IPS-NIHi7 (cell line): ENCODE measurements around the gene N4BP2L2.
A peak's percentile ranks its signal among the peaks of the same experiment; 100 is the strongest.
"Not testable (repeated sequence)": the region's sequence is repeated elsewhere in the genome, so short reads cannot be mapped to it uniquely, and the experiment has no call there.

Experiments
- DNase-seq: peaks from one replicate; pipeline ENCODE4 v3.0.0; 2012; ENCODE audit warnings: mixed read lengths; ENCODE audit errors: extremely low spot score

The N4BP2L2 gene

DNA sequence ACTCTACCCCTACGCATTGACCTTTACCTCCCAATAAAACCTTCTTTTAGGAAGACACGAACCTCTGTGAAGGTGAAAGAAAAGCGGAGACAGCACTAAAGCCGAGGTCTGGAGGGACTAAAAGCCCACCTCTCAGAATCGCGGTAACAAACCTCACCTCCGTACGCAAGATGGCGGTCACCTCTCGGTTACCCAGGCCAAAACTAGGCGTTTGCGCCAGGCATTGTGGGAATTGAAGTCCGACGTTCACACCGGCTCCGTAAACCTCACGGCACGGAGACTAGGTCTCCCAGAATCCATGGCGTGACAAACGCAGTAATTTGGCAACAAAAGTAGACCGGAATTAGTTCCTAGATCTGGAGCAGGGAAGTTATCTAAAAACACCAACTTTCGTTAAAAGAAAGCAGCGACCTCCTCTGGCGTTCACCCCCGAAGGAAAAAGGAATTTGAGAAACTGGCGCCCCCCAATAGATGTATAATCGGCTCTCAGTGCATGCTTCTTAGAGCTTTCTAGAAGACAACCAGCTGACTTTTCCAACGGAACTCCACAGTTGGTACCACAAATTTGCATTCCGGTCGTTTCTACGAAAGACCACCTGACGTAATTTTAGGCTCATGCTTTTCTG, at the start of gene N4BP2L2:
Gene N4BP2L2, minus strand, starts transcription at position 175 of the 626 bp plus-strand sequence. CDS start 1,768 bp downstream, outside the sequence.
- peak; percentile 93 for DNase-seq

DNA sequence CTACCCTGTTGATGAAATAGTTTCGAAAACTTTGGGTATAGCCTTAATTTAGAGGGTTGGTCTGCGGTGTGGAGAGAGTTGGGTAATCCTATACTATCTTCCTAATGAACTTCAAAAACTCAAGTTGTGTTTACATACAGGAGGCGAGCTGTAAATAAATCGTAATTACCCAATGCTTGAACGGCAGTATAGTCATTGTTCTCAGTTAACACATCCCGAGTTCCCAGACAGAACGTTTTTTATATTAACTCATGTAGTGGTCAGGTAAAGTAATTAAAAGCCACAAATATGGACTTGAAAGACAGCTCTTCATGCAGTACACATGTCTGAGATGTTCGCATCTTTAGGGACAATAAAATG, 49.2 kb upstream of the N4BP2L2 start:
- no peak for DNase-seq

DNA sequence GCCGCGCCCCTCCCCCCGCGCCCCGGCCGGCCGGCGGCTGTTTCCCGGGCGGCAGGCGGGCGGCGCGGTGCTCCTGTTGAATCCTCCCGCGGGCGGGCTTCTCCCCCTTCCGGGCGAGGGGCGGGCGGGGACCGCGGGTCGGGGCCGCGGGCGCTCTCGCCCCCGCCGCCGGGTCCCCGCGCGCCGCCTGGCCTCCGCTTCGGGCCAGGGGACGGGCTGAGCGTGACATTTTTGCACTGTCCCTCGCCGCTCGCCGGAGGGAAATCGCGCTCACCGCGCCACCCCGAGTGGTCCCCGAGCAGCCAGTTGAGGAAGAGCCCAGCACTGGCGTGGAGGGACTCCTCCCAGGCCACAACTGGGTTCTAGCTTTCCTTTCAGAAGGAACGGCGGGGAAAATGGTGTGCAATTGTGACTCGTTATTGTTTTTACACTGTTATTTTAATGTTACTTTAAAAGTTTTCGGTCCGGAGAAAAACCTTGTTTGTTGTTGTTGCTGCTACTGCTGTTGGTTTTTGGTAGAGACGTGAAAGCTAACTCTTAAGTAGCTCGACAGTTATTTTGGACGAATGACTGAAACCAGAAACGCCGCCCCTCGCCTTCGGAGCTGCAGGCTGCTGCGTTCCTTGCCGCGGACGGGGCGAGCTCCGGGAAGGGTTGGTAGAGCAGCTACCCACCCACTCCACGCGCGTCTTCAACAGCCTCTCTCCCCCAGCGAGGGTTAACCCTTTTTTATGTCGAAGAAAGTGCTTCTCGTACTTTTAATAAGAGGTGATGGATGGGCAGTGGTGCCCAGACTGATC, 48.6 kb upstream of the N4BP2L2 start:
- peak; percentile 71 for DNase-seq

DNA sequence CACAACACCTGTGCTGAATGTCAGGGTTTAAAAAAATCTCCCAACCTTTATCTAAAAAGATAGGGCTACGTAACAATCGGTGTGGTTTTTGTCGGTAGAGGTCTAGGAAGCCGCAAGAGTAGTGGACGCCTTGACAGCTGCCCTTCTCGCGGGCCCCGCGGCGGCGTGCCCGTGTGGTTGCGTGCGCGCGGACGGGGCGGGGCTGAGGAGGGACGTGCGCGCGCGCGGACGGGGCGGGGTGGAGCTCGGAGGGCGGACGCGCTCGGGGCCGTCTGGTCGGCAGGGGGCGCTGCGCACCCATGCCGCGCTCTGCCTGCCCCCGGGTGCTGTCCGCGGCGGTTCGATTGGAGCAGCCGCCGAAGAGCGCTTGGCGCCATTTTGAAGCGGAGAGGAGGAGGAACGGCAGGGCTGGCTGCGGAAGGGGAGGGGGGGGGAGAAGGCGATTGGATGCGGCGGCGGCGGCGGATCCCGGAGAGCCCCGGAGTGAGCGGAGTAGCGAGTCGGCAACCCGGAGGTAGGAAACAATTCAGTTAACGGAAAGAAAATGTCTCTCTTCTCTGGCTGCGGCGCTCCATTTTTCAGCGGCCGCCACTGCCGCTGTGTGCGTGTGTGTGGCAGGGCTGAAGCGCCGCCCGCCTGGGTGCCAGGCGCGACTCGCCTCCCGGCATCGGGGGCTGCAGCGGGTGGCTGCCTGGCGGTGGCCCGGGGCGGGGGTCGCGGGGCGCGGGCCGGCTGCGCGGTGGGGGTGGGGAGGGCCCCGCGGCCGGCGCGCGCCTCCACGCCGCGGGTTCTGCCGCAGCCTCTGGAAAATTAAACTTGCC, 47.7 kb upstream of the N4BP2L2 start, which contains the start of gene PDS5B:
Gene PDS5B, plus strand, starts transcription at position 373 of the 821 bp plus-strand sequence. CDS start 62,321 bp downstream, outside the sequence.
- DNase-seq, result peak; percentile 93

DNA sequence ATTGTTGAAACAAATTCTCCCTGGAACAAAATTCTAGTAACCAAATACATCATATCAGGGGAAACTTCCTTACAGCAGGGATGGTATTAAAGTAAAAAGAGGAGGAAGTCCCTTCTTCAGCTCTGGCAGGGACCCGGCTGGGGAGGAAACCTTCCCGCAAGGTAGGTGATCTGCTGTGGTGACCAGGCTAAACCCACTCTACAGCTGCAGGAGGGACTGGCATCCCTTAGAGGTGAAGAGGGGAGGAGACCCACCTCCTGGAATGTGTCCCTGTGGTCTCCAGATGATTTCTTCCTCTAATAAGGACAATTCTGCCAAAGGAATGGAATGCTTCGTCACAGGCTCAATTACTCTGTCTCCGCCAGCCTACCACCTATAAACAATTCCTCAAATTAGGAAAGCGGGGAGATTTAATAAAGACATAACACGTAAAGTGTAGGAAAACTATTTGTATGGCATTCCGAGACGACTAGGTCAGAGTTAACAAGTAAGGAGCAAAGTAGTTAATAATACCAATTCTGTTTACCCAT, 47.0 kb upstream of the N4BP2L2 start:
- DNase-seq, result peak; percentile 35

DNA sequence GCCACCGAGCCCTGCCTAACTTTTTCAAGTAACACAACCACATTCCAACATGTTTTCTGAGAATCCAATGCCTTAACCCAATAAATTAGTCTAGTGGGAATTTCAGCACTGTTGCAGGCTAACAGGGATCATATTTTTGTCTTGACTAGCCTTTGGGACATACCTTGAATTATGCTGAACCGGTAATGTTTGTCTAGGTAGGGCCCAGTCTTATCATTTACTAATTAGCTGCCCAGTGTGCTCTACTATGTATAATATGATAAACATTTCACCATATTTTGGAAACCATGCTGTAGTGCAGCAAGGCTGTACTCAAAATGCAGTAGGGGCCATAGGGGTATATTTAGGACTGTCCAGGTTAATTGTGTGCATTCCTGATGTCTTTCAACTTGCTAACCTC, 44.4 kb upstream of the N4BP2L2 start:
- DNase-seq, result no peak

DNA sequence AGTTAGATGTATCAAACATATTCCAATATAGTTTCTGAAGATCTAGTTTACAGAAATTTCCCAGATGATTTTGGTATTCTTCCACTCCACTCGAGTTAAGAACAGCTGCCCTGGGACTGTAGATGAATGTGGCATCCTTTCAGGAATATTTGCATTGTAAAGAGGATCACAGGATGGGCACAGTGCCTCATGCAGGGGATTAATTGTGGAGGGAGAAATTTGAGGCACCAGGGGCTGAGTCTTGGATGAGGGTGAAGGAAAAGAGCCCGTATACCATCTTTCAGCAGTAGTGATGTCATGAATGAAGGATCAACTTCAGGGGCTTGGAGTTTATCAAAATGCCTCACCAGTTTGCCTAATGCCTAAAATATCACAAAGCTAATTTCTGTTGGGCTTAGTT, 43.7 kb upstream of the N4BP2L2 start:
- no peak for DNase-seq

DNA sequence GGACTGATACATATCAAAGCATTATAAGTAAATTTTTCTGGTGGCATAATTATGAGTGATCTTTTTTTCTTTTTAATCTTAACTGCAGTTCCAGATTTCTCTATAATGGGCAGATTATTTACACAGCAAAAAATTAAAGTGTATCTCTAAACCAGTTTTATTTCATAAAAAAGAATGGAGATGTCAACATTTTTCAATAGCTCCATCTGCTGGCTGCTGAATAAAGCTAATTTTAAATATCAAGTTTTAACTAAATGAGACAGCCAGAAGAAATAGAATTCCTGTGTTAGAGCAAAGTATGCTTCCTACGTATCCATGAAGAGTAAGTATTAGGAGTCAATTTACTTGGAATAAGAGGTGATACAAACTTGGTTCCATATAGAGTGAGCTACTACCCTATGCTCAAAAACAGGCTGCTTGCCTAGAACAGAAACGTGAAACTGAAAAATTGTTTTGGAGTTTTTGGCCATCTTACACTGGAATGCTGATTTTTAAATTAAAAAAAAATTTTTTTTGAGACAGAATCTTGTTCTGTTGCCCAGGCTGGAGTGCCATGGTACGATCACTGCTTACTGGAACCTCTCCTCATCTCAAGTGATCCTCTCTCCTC, 42.7 kb upstream of the N4BP2L2 start:
- DNase-seq, result no peak

DNA sequence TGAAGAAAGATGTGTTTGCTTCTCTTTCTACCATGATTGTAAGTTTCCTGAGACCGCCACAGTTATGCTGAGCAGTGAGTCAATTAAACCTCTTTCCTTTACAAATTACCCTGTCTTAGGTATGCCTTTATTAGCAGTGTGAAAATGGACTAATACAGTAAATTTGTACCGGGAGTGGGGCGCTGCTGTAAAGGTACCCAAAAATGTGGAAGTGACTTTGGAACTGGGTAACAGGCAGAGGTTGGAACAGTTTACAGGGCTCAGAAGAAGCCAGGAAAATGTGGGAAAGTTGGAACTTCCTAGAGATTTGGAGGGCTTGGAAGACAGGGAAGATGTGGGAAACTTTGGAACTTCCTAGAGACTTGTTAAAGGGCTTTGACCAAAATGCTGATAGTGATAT, 38.4 kb upstream of the N4BP2L2 start:
- no peak for DNase-seq

DNA sequence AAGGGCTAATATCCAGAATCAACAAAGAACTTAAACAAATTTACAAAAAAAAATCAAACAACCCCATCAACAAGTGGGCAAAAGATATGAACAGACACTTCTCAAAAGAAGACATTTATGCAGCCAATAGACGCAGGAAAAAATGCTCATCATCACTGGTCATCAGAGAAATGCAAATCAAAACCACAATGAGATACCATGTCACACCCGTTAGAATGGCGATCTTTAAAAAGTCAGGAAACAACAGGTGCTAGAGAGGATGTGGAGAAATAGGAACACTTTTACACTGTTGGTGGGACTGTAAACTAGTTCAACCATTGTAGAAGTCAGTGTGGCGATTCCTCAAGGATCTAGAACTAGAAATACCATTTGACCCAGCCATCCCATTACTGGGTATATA, 37.1 kb upstream of the N4BP2L2 start:
- not testable (repeated sequence) for DNase-seq

DNA sequence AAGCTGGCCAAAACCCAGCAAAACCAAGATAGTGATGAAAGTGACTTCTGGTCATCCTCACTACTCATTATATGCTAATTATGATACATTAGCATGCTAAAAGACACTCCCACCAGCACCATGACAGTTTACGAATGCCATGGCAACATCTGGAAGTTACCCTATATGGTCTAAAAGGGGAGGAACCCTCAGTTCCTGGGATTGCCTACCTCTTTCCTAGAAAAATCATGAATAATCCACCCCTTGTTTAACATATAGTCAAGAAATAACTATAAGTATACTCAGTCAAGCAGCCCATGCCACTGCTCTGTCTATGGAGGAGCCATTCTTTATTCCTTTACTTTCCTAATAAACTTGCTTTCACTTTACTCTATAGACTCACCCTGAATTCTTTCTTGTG, 22.2 kb upstream of the N4BP2L2 start:
- not testable (repeated sequence) for DNase-seq

DNA sequence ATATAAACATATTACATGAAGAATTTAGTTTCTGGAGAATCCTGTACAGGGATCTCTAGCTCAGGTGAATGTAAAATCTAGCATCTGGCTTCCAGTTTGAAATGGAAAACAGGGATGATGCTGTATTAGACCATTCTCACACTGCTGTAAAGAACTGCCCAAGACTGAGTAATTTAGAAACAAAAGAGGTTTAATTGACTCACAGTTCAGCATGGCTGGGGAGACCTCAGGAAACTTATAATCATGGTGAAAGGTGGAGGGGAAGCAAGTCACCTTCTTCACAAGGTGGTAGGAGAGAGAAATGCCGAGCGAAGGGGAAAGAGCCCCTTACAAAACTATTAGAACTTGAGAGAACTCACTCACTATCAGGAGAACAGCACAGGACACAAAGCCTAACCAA, 17.0 kb upstream of the N4BP2L2 start:
- no peak for DNase-seq

DNA sequence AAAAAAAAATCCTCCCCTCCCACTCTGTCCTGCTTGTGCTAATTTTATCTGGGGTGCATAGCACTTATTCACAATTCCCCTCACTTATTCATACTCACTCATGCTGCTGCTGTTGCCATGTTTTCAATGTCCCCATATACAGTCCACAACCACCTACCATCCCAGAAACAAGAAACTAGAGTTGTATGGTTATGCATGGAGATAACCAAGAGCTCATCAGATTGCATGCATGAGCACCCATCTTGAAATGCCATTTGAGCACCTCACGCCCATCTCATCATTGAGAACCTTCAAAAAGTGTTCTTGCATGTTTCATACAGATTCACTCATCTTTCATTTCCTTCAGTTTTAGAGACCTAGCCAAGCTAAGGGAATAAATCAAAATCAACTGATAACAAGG, 15.1 kb upstream of the N4BP2L2 start:
- DNase-seq, result no peak

DNA sequence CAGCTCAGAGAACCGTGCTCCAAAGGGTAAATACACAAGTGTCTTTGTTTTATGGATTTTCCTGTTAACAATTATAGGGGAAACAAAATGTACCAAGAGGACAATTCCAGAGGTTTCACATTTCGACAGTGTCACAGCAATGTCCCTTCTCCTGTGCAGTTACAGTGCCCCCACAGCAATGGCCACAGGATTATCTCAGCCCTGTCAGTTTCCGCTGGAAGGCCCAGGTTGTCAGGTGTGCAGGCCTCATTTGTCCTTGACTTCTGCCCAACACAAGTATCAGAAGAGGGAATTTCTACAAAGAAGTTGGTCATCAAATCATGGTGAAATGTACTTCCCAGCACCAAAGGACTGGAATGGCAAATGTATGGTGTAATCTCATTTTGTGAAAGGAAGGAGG, 11.2 kb upstream of the N4BP2L2 start:
- DNase-seq, result no peak

DNA sequence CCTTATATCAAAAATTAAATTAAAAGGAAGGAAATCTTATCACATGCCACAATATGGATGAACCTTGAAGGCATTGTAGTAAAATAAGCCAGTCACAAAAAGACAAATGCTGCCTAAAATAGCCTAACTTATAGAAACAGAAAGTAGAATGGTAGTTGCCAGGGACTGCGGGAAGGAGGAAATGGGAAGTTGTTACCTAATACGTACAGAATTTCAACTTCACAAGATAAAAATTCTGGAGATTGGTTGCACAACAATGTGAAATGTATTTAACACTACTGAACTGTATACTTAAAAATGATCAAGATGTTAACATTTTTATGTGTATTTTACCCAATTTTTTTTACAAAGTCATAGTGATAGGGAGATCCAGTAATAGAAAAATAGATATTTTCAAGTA, 10.2 kb upstream of the N4BP2L2 start:
- DNase-seq, result no peak

DNA sequence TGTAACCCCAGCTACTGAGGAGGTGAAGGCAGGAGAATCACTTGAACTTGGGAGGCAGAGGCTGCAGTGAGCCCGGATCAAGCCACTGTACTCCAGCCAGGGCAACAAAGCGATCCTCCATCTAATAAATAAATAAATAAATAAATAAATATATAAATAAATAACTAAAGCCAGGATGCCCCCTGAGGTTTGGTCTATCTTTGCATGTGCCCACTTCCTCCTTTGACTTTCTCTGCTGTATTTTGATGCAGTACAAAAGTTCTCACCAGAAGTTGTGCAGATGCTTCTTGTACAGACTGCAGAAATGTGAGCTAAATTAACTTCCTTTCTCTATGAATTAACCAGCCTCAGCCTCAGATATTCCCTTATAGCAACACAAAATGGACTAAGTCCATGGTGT, 6.5 kb upstream of the N4BP2L2 start:
- DNase-seq, result no peak

DNA sequence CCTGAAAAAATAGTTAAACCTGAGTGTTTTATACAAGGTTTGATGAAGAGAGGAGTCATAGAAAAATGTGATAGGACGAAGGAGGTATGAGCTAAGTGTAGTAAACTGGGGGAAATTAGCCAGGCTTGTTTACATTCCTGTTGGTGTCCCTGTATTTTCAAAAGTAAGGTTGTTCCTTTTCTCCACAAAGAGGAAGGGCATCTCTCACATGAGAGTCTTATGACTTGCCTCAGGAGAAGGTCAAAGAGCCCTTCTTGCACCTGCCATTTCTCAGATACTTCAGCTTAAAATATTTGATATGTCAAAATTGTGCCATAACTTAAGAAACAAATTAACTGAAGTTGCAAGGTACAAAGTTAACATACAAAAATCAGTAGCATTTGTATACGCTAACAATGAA, 3.6 kb upstream of the N4BP2L2 start:
- no peak for DNase-seq

DNA sequence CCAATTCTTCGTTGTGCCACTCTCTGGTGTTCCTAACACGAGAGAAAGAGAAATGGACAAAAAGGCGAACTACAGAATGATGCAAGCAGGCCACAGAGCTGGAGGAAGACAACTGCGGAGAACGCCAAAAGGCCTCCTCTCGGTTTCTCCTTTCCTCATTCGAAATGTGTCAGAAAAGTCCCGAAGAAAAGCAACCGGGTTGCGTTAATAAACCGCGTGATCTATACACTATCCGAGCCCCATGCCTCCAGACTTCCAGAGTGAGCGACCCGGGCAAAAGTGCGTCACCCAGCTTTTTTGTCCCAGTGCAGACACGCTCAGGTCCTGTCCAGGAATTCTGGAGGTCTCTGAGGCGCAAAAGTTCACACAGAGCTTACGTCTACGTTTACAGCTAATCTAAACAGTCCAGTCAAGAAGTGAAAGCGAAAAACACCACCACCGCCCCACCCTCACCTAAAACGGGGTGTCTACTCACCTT, 413 bp downstream of the N4BP2L2 start:
- DNase-seq, result peak; percentile 27

DNA sequence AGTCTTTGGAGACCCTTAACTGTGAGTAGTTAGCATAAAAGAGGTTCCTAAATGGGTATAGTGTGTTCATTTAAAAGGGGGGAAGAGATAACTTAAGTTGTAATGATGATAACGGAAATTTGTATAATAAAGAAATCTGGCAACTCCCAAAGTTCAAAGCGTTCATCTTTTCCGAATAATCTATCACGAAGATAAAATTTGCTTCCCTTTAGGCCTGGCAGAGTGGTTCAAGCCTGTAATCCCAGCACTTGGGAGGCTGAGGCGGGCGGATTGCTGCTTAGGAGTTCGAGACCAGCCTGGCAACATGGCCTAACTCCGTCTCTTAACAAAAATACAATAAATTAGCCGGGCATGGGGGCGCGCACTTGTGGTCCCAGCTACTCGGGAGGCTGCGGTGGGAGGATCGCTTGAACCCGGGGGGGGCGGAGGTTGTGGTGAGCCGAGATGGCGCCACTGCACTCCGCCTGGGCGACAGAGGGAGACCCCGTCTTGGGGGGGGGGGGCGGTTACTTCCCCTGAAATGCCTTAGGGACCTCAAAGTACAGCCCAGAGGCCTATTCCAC, 934 bp downstream of the N4BP2L2 start:
- DNase-seq, result no peak

DNA sequence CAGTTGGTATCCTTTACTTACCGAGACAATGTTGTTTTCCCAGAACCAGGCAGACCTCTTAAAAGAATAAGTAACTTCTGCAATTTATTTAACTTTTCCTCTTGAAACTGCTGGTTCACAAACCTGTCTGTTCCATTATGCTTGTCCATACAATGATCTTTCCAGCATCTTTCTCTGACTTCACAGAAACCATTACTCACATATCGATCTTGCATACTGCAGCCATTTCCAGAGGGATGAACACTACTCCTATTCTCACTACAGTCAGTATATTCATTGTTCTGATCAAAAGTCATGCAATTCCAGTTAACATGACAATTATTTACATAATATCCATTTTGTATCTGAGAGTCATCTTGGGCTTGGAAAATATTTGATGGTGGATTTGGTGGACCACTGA, 2.8 kb downstream of the N4BP2L2 start:
- no peak for DNase-seq

DNA sequence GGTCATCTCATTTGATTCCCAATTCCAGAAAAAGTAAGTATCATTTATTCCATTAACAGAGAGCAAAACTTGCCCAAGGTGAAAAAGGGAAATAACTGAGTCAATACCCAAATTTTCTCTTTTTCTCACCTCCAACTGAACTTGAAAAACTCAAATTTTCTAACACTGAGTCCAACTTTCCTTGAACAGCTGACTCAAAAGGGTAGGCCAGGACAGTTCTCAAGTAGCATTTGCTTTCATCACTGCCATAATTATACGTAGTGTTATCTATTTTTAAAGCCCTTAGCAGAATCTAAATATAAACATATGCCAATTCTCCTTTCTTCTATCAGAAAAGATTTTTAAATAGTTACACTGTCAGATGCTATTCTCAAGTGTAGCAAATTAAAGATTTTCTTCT, 3.5 kb downstream of the N4BP2L2 start:
- no peak for DNase-seq
